ENCODE data around the gene ITGAV.

The ITGAV gene

DNA sequence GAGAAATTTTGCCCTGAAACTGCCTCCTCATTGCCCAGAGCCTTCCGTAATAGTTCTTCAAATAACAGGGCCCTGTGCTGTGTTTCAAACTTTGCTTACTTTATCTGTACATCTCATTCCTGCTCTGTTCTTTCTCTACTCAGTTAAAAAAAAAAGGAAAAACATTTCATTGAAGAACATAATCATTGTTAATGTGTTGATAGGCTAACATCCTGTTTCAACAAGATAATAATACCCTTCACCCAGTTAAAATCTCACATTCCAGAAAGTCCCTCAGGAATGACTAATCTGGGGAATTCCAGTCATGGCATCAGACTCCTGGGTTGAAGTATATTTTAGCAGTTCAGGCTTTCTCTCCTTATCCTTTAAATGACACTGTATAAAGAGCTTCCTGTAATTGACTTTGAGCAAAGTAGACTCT, 45.6 kb upstream of the ITGAV start:
- Histone ChIP-seq H3K23ac (ENCODE audit: low read length) (no peak overlapping the region), H3K4me3 (ENCODE audit: low read depth, low read length) (no peak overlapping the region), H3K27me3 (ENCODE audit: insufficient read depth, low read length) (no peaks in the 10 kb centered on the region), H2AK5ac (ENCODE audit: low read length) (no peak overlapping the region), H3K4ac (ENCODE audit: low read depth, low read length) (no peak overlapping the region), H2BK120ac (ENCODE audit: insufficient read depth, low read length, poor library complexity) (no peak overlapping the region), H3K18ac (ENCODE audit: low read length) (no peak overlapping the region), H3K14ac (ENCODE audit: low read length) (no peak overlapping the region), H3K79me2 (ENCODE audit: control insufficient read depth, insufficient read depth, low read length, poor library complexity) (no peaks in the 10 kb centered on the region), H3K4me2 (ENCODE audit: low read length) (no peak overlapping the region), H2AFZ (ENCODE audit: insufficient read depth, low read length, poor library complexity) (no peak overlapping the region), H4K91ac (ENCODE audit: low read depth, low read length) (no peak overlapping the region), H4K12ac (ENCODE audit: low read depth, low read length) (no peak overlapping the region), H3K36me3 (ENCODE audit: control insufficient read depth in 1 of 2, insufficient read depth in 2 of 2, low read length in 2 of 2) (no peaks in the 10 kb centered on the region), H4K8ac (ENCODE audit: low read depth, low read length) (no peak overlapping the region), H3K27ac (ENCODE audit: low read depth, low read length) (peak overlapping the region; percentile 64), H3K9ac (ENCODE audit: low read length) (no peak overlapping the region), H3K9me3 (ENCODE audit: insufficient read depth, low read depth, low read length) (no peaks in the 10 kb centered on the region), H2BK5ac (ENCODE audit: low read depth, low read length, poor library complexity) (no peak overlapping the region), H2BK12ac (ENCODE audit: low read length) (no peak overlapping the region), H3K4me1 (ENCODE audit: control insufficient read depth in 1 of 2, insufficient read depth in 2 of 2, low read length in 2 of 2) (peaks cover 4 to 7% of the 10 kb centered on the region in 2 experiments), H3K79me1 (ENCODE audit: low read length) (peaks cover 6% of the 10 kb centered on the region)
- no CpG with 5 or more reads among the region's 1 CpG for WGBS (ENCODE audit: extremely low coverage, insufficient coverage, insufficient read length)
- DNase-seq, result peak; percentile 49 to 92

DNA sequence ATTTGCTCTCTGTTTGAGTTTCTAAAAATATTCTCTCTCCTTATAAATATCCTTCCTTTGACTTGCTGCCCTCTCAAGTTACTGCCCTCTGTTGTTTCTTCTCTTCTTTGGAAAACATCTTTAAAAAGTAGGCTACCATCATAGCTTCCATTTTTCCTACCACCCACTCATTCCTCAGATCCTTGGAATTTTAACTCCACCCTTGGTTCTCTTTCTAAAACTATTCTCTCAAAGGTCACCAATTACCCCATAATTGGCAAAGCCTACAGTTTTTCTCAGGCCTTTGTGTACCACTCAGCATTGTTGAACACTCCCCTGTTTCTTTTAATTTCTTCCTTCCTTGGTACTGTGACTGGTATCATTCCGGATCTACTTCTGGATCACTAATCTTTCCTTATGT, 43.0 kb upstream of the ITGAV start:
- H3K27ac ChIP-seq (ENCODE audit: low read depth, low read length), result no peak overlapping the region
- H3K4me1 ChIP-seq (ENCODE audit: control insufficient read depth in 1 of 2, insufficient read depth in 2 of 2, low read length in 2 of 2), result peaks cover 4 to 7% of the 10 kb centered on the region in 2 experiments
- no peak overlapping the region for H4K12ac ChIP-seq (ENCODE audit: low read depth, low read length)
- H3K4me2 ChIP-seq (ENCODE audit: low read length), result no peak overlapping the region
- no peaks in the 10 kb centered on the region for H3K27me3 ChIP-seq (ENCODE audit: insufficient read depth, low read length)
- no peak overlapping the region for H2BK5ac ChIP-seq (ENCODE audit: low read depth, low read length, poor library complexity)
- DNase-seq, result peak in 1 of 2 donors; percentile 51
- H2BK12ac ChIP-seq (ENCODE audit: low read length), result no peak overlapping the region
- no peak overlapping the region for H2AFZ ChIP-seq (ENCODE audit: insufficient read depth, low read length, poor library complexity)
- H4K8ac ChIP-seq (ENCODE audit: low read depth, low read length), result no peak overlapping the region
- no peak overlapping the region for H4K91ac ChIP-seq (ENCODE audit: low read depth, low read length)
- H3K9ac ChIP-seq (ENCODE audit: low read length), result no peak overlapping the region
- no CpG with 5 or more reads among the region's 1 CpG for WGBS (ENCODE audit: extremely low coverage, insufficient coverage, insufficient read length)
- no peak overlapping the region for H3K14ac ChIP-seq (ENCODE audit: low read length)
- H3K79me1 ChIP-seq (ENCODE audit: low read length), result peaks cover 9% of the 10 kb centered on the region
- no peak overlapping the region for H3K4ac ChIP-seq (ENCODE audit: low read depth, low read length)
- no peak overlapping the region for H2AK5ac ChIP-seq (ENCODE audit: low read length)
- no peak overlapping the region for H3K18ac ChIP-seq (ENCODE audit: low read length)
- H3K4me3 ChIP-seq (ENCODE audit: low read depth, low read length), result no peak overlapping the region
- no peaks in the 10 kb centered on the region for H3K79me2 ChIP-seq (ENCODE audit: control insufficient read depth, insufficient read depth, low read length, poor library complexity)
- peaks cover 0 to 2% of the 10 kb centered on the region in 2 experiments for H3K36me3 ChIP-seq (ENCODE audit: control insufficient read depth in 1 of 2, insufficient read depth in 2 of 2, low read length in 2 of 2)
- H2BK120ac ChIP-seq (ENCODE audit: insufficient read depth, low read length, poor library complexity), result no peak overlapping the region
- no peaks in the 10 kb centered on the region for H3K9me3 ChIP-seq (ENCODE audit: insufficient read depth, low read depth, low read length)
- no peak overlapping the region for H3K23ac ChIP-seq (ENCODE audit: low read length)

DNA sequence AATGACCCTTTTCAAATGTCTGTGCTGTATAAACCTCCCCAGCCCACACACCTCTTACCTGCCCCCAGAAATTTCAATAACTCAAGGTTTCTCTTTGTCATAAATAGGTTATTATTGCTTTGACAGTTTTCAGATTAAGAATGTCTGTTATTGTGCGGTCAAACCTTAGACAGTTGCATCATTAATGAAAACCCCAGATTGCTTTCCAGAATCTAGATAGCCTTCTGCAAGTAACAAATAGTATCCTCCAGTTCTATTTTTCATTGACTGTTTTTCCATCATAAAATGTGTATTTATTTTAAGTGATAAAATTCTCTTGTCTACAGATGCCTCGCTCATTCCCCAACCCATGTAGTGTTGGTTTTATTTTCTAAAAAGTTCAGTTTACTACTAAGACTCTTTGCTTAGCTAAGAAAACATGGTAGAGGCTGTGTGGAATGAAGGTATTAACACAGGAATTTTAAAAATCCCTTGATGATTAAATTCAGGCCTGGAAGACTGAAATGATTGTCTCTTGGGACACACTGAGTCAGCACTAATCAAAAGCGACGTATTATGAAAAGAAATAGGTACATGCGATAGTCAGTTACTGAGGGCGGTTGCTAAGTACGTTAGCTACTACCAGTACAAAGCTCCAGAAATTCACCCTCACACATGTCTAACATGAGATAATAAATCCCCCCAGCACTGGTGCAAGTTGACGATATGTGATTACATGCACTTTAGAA, 38.4 kb upstream of the ITGAV start:
- H3K9me3 ChIP-seq (ENCODE audit: insufficient read depth, low read depth, low read length), result no peaks in the 10 kb centered on the region
- no peak overlapping the region for H3K18ac ChIP-seq (ENCODE audit: low read length)
- no peaks in the 10 kb centered on the region for H3K79me2 ChIP-seq (ENCODE audit: control insufficient read depth, insufficient read depth, low read length, poor library complexity)
- H3K36me3 ChIP-seq (ENCODE audit: control insufficient read depth in 1 of 2, insufficient read depth in 2 of 2, low read length in 2 of 2), result peaks cover 0 to 2% of the 10 kb centered on the region in 2 experiments
- H4K91ac ChIP-seq (ENCODE audit: low read depth, low read length), result no peak overlapping the region
- no peak overlapping the region for H3K9ac ChIP-seq (ENCODE audit: low read length)
- no peaks in the 10 kb centered on the region for H3K4me1 ChIP-seq (ENCODE audit: control insufficient read depth in 1 of 2, insufficient read depth in 2 of 2, low read length in 2 of 2)
- no peak overlapping the region for H3K4me2 ChIP-seq (ENCODE audit: low read length)
- DNase-seq, result peak in 1 of 2 donors; percentile 71
- no peak overlapping the region for H3K23ac ChIP-seq (ENCODE audit: low read length)
- no peak overlapping the region for H2BK120ac ChIP-seq (ENCODE audit: insufficient read depth, low read length, poor library complexity)
- H3K4ac ChIP-seq (ENCODE audit: low read depth, low read length), result no peak overlapping the region
- H3K27ac ChIP-seq (ENCODE audit: low read depth, low read length), result no peak overlapping the region
- H3K4me3 ChIP-seq (ENCODE audit: low read depth, low read length), result no peak overlapping the region
- peaks cover 4% of the 10 kb centered on the region for H3K79me1 ChIP-seq (ENCODE audit: low read length)
- H3K14ac ChIP-seq (ENCODE audit: low read length), result no peak overlapping the region
- H2BK5ac ChIP-seq (ENCODE audit: low read depth, low read length, poor library complexity), result no peak overlapping the region
- H3K27me3 ChIP-seq (ENCODE audit: insufficient read depth, low read length), result no peaks in the 10 kb centered on the region
- no peak overlapping the region for H2AK5ac ChIP-seq (ENCODE audit: low read length)
- no peak overlapping the region for H2AFZ ChIP-seq (ENCODE audit: insufficient read depth, low read length, poor library complexity)
- no peak overlapping the region for H4K8ac ChIP-seq (ENCODE audit: low read depth, low read length)
- no CpG with 5 or more reads among the region's 8 CpGs for WGBS (ENCODE audit: extremely low coverage, insufficient coverage, insufficient read length)
- H4K12ac ChIP-seq (ENCODE audit: low read depth, low read length), result no peak overlapping the region
- no peak overlapping the region for H2BK12ac ChIP-seq (ENCODE audit: low read length)

DNA sequence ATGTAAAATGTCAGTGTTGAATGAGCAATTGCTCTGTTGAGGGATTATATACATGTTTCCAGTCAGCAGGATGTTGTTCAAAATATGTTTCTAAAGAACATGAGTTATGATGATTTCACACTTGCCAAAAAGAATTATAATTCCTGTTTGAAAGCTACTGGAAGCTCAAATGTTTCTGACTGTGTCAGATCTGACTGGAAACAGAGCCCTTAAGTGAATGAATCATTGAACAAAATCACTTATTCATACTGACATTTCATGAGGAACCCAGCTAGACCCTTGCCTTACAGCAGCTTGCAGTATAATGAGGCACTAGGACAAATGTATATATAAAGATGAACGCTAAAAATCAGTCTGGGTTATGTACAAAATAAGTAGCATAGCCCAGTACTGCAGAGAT, 35.4 kb upstream of the ITGAV start:
- no peak overlapping the region for H3K9ac ChIP-seq (ENCODE audit: low read length)
- H3K4ac ChIP-seq (ENCODE audit: low read depth, low read length), result no peak overlapping the region
- WGBS (ENCODE audit: extremely low coverage, insufficient coverage, insufficient read length), result no CpG with 5 or more reads among the region's 1 CpG
- H3K23ac ChIP-seq (ENCODE audit: low read length), result no peak overlapping the region
- H3K79me2 ChIP-seq (ENCODE audit: control insufficient read depth, insufficient read depth, low read length, poor library complexity), result no peaks in the 10 kb centered on the region
- no peak overlapping the region for H2BK5ac ChIP-seq (ENCODE audit: low read depth, low read length, poor library complexity)
- DNase-seq, result no peak
- H3K18ac ChIP-seq (ENCODE audit: low read length), result no peak overlapping the region
- H3K14ac ChIP-seq (ENCODE audit: low read length), result no peak overlapping the region
- no peak overlapping the region for H2BK120ac ChIP-seq (ENCODE audit: insufficient read depth, low read length, poor library complexity)
- H3K27ac ChIP-seq (ENCODE audit: low read depth, low read length), result no peak overlapping the region
- H3K27me3 ChIP-seq (ENCODE audit: insufficient read depth, low read length), result no peaks in the 10 kb centered on the region
- H4K8ac ChIP-seq (ENCODE audit: low read depth, low read length), result no peak overlapping the region
- H4K12ac ChIP-seq (ENCODE audit: low read depth, low read length), result no peak overlapping the region
- H3K4me3 ChIP-seq (ENCODE audit: low read depth, low read length), result no peak overlapping the region
- no peak overlapping the region for H4K91ac ChIP-seq (ENCODE audit: low read depth, low read length)
- H2AK5ac ChIP-seq (ENCODE audit: low read length), result no peak overlapping the region
- no peaks in the 10 kb centered on the region for H3K4me1 ChIP-seq (ENCODE audit: control insufficient read depth in 1 of 2, insufficient read depth in 2 of 2, low read length in 2 of 2)
- no peaks in the 10 kb centered on the region for H3K9me3 ChIP-seq (ENCODE audit: insufficient read depth, low read depth, low read length)
- peaks cover 4% of the 10 kb centered on the region for H3K79me1 ChIP-seq (ENCODE audit: low read length)
- H2AFZ ChIP-seq (ENCODE audit: insufficient read depth, low read length, poor library complexity), result no peak overlapping the region
- H3K36me3 ChIP-seq (ENCODE audit: control insufficient read depth in 1 of 2, insufficient read depth in 2 of 2, low read length in 2 of 2), result peaks cover 0 to 2% of the 10 kb centered on the region in 2 experiments
- no peak overlapping the region for H2BK12ac ChIP-seq (ENCODE audit: low read length)
- H3K4me2 ChIP-seq (ENCODE audit: low read length), result no peak overlapping the region
